ENCODE results near the gene STX2.
A peak's percentile ranks its signal among the peaks of the same experiment; 100 is the strongest.

The STX2 gene

GRCh38 chr12:130829391-130830245 is 9.4 kb downstream of the STX2 start:
- no peak for DNase-seq

- no peak for DNase-seq
Observed at GRCh38 chr12:130828895-130829294, 10.2 kb downstream of the STX2 start.

GRCh38 chr12:130827432-130827831 is 11.6 kb downstream of the STX2 start:
- no peak for DNase-seq

- DNase-seq: peak; percentile 48 to 64
Observed at GRCh38 chr12:130826151-130826801, 12.8 kb downstream of the STX2 start.

GRCh38 chr12:130825771-130826150 is 13.3 kb downstream of the STX2 start:
- no peak for DNase-seq

GRCh38 chr12:130819681-130820080 is 19.4 kb downstream of the STX2 start:
- DNase-seq: no peak

GRCh38 chr12:130818635-130819576 is 20.1 kb downstream of the STX2 start:
- peak; percentile 52 to 62 for DNase-seq

- no peak for DNase-seq
Observed at GRCh38 chr12:130818272-130818634, 20.8 kb downstream of the STX2 start.

GRCh38 chr12:130817804-130818203 is 21.2 kb downstream of the STX2 start:
- no peak for DNase-seq

- no peak for DNase-seq
Observed at GRCh38 chr12:130816097-130816496, 23.0 kb downstream of the STX2 start.

- no peak for DNase-seq
Observed at GRCh38 chr12:130815028-130815741, 23.9 kb downstream of the STX2 start.

GRCh38 chr12:130813949-130814348 is 25.1 kb downstream of the STX2 start:
- DNase-seq: no peak

- no peak for DNase-seq
Observed at GRCh38 chr12:130813436-130813835, 25.6 kb downstream of the STX2 start.

- no peak for DNase-seq
Observed at GRCh38 chr12:130809791-130810190, 29.3 kb downstream of the STX2 start.

GRCh38 chr12:130807309-130807708 is 31.7 kb downstream of the STX2 start:
- DNase-seq: no peak

- no peak for DNase-seq
Observed at GRCh38 chr12:130806574-130806973, 32.5 kb downstream of the STX2 start.

GRCh38 chr12:130805635-130806034 is 33.4 kb downstream of the STX2 start:
- no peak for DNase-seq

GRCh38 chr12:130804216-130804615 is 34.8 kb downstream of the STX2 start:
- DNase-seq: no peak

- no peak for DNase-seq
Observed at GRCh38 chr12:130803702-130804101, 35.3 kb downstream of the STX2 start.

- DNase-seq: no peak
Observed at GRCh38 chr12:130800312-130800711, 38.7 kb downstream of the STX2 start.

GRCh38 chr12:130799051-130799450 is 40.0 kb downstream of the STX2 start:
- DNase-seq: no peak

- no peak for DNase-seq
Observed at GRCh38 chr12:130796985-130797686, 41.9 kb downstream of the STX2 start.
